Panc1 (cell line): Measurements from ENCODE around the gene GNL1. TPM values are rescaled to one million over a fixed set of nuclear protein-coding genes. Genes with fewer than 3 reads are reported as not detected.
"Not testable (repeated sequence)": the region's sequence is repeated elsewhere in the genome, so short reads cannot be mapped to it uniquely, and the experiment has no call there.

Source experiments
- ATAC-seq: fragments of 200-7000 bp; cut with Tn5 transposase; 2 replicates; pipeline ENCODE4 v1.9.1; 2020; ENCODE audit warnings: mild to moderate bottlenecking, moderate library complexity
- BruUV-seq: library from RNA; stranded (reverse); fragments of 400-500 nt; replicated peaks from 2 replicates; lab custom pipeline; 2021; lab: Mats Ljungman, UMichigan
- CTCF ChIA-PET: fragments of 300-600 bp; sonication (Branson Sonifier 250); formaldehyde crosslinking; loops from one replicate; lab custom pipeline; 2022; ENCODE audit warnings: antibody characterized with exemption; lab: Charles Lee
- POLR2A ChIA-PET: fragments of 300-600 bp; sonication (Branson Sonifier 250); formaldehyde crosslinking; loops from one replicate; lab custom pipeline; 2022; ENCODE audit warnings: antibody characterized with exemption; lab: Charles Lee
- DNase-seq: peaks from one replicate; pipeline ENCODE4 v3.0.0-alpha.2; 2010; ENCODE audit warnings: low read depth, low spot score
- H3K27ac ChIP-seq: 2 replicates; pipeline ENCODE4 v1.5.1; 2011; ENCODE audit warnings: mild to moderate bottlenecking, low read length, inconsistent platforms
- H3K27me3 ChIP-seq: fragments of 200-500 bp; sonication (Bioruptor generic); 2 replicates; pipeline ENCODE4 v1.6.0; 2014; ENCODE audit warnings: low read length, inconsistent platforms; ENCODE audit not compliant: control insufficient read depth, insufficient read depth
- H3K36me3 ChIP-seq: fragments of 200-500 bp; sonication (Bioruptor generic); 2 replicates; pipeline ENCODE4 v1.5.1; 2014; ENCODE audit warnings: inconsistent platforms, mild to moderate bottlenecking, low read length, moderate library complexity; ENCODE audit not compliant: control insufficient read depth, insufficient read depth
- H3K4me1 ChIP-seq: 2 replicates; pipeline ENCODE4 v1.5.1; 2011; ENCODE audit warnings: inconsistent platforms, mild to moderate bottlenecking, low read length, moderate library complexity; ENCODE audit not compliant: control insufficient read depth, insufficient read depth
- H3K4me3 ChIP-seq, 2 experiments: 2 replicates each; pipeline ENCODE4 v1.5.1; 2011 to 2012; ENCODE audit warnings: low read depth in 2 of 2, low read length in 2 of 2, mild to moderate bottlenecking in 2 of 2, inconsistent platforms in 1 of 2, moderate library complexity in 1 of 2
- H3K9me3 ChIP-seq: fragments of 200-500 bp; sonication (Bioruptor generic); 2 replicates; pipeline ENCODE4 v1.5.1; 2014; ENCODE audit warnings: low read depth, mild to moderate bottlenecking, inconsistent platforms, low read length, moderate library complexity; ENCODE audit not compliant: control insufficient read depth, insufficient read depth
- POLR2AphosphoS5 ChIP-seq: IDR thresholded peaks from 2 replicates; pipeline ENCODE4 v1.6.1; 2012; ENCODE audit warnings: mild to moderate bottlenecking, low read depth, low read length, moderate library complexity
- SIN3A ChIP-seq: IDR thresholded peaks from 2 replicates; pipeline ENCODE4 v1.6.1; 2012; ENCODE audit warnings: low read depth, mild to moderate bottlenecking, low read length, moderate library complexity, borderline replicate concordance; ENCODE audit not compliant: insufficient read depth
- TCF7L2 ChIP-seq: IDR thresholded peaks from 2 replicates; pipeline ENCODE4 v1.6.1; 2011; ENCODE audit warnings: mild to moderate bottlenecking, low read depth, low read length, inconsistent platforms
- in situ Hi-C: cut with HindIII; loops from 2 replicates; pipeline ENCODE4 v1.10.0; 2016; ENCODE audit warnings: low sequenced_read_pairs, low pct_unique_long_range_greater_than_20kb
- intact Hi-C: fragments of 100-400 bp; cut with micrococcal nuclease; formaldehyde crosslinking; loops from one replicate; pipeline ENCODE4 v1.10.0; 2022; ENCODE audit not compliant: unreplicated experiment
- total RNA-seq: library from RNA; stranded (reverse); gene quantifications from one replicate; pipeline ENCODE4 v1.2.1, GENCODE V29; 2021; ENCODE audit not compliant: unreplicated experiment
- TF ChIP-seq, protein P1 (sequence below): fragments of 450-650 bp; IDR thresholded peaks from 2 replicates; pipeline ENCODE4 v1.5.1; 2017; ENCODE audit warnings: mild to moderate bottlenecking
- TF ChIP-seq, protein P2 (sequence below), 2 experiments: IDR thresholded peaks; 2 replicates each; pipeline ENCODE4 v1.6.1; 2011 to 2012; ENCODE audit warnings: low read depth in 2 of 2, control low read depth in 1 of 2, low read length in 1 of 2, mild to moderate bottlenecking in 1 of 2, moderate library complexity in 1 of 2; ENCODE audit not compliant: insufficient read depth in 1 of 2

GNL1 gene
- total RNA-seq, 1 experiment from 2014 or later: 90.6 TPM

DNA sequence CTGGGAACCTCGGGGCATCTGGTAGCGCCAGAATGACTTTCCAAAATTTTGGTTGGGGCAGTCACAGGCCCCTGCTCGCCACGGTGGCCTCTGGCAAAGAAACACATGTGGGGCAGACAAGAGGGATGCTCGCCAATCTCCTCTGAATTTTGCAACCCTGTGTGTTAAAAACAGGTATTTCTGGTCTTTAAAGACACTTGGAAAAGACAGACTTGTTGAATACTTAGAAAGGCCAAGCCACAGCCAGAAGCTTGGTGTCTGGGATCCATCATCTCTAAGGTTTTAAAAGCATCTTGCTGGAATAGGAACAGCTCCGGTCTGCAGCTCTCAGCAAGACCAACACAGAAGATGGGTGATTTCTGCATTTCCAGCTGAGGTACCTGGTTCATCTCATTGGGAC lies 35.8 kb downstream of the GNL1 start:
- Histone ChIP-seq H3K27ac (no peak overlapping the region), H3K4me1 (no peaks in the 10 kb centered on the region), H3K4me3 (no peak overlapping the region), H3K9me3 (no peaks in the 10 kb centered on the region), H3K36me3 (no peaks in the 10 kb centered on the region), H3K27me3 (no peaks in the 10 kb centered on the region)
- intact Hi-C loops: no loop called here
- BruUV-seq: no TSS peak
- ATAC-seq: no peak
- DNase-seq: no peak
- TF ChIP-seq, protein P1, sequence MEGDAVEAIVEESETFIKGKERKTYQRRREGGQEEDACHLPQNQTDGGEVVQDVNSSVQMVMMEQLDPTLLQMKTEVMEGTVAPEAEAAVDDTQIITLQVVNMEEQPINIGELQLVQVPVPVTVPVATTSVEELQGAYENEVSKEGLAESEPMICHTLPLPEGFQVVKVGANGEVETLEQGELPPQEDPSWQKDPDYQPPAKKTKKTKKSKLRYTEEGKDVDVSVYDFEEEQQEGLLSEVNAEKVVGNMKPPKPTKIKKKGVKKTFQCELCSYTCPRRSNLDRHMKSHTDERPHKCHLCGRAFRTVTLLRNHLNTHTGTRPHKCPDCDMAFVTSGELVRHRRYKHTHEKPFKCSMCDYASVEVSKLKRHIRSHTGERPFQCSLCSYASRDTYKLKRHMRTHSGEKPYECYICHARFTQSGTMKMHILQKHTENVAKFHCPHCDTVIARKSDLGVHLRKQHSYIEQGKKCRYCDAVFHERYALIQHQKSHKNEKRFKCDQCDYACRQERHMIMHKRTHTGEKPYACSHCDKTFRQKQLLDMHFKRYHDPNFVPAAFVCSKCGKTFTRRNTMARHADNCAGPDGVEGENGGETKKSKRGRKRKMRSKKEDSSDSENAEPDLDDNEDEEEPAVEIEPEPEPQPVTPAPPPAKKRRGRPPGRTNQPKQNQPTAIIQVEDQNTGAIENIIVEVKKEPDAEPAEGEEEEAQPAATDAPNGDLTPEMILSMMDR: no peak
- TF ChIP-seq TCF7L2 (no peak), POLR2AphosphoS5 (no peak), SIN3A (no peak)
- TF ChIP-seq, protein P2, sequence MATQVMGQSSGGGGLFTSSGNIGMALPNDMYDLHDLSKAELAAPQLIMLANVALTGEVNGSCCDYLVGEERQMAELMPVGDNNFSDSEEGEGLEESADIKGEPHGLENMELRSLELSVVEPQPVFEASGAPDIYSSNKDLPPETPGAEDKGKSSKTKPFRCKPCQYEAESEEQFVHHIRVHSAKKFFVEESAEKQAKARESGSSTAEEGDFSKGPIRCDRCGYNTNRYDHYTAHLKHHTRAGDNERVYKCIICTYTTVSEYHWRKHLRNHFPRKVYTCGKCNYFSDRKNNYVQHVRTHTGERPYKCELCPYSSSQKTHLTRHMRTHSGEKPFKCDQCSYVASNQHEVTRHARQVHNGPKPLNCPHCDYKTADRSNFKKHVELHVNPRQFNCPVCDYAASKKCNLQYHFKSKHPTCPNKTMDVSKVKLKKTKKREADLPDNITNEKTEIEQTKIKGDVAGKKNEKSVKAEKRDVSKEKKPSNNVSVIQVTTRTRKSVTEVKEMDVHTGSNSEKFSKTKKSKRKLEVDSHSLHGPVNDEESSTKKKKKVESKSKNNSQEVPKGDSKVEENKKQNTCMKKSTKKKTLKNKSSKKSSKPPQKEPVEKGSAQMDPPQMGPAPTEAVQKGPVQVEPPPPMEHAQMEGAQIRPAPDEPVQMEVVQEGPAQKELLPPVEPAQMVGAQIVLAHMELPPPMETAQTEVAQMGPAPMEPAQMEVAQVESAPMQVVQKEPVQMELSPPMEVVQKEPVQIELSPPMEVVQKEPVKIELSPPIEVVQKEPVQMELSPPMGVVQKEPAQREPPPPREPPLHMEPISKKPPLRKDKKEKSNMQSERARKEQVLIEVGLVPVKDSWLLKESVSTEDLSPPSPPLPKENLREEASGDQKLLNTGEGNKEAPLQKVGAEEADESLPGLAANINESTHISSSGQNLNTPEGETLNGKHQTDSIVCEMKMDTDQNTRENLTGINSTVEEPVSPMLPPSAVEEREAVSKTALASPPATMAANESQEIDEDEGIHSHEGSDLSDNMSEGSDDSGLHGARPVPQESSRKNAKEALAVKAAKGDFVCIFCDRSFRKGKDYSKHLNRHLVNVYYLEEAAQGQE (IDR thresholded peaks at IDR 0.05; ENCODE audit: insufficient read depth in 1 of 2, low read depth in 2 of 2, low read length in 1 of 2): no peak
- in situ Hi-C loops: no loop called here
- ChIA-PET POLR2A (no interaction called here), CTCF (no interaction called here)

DNA sequence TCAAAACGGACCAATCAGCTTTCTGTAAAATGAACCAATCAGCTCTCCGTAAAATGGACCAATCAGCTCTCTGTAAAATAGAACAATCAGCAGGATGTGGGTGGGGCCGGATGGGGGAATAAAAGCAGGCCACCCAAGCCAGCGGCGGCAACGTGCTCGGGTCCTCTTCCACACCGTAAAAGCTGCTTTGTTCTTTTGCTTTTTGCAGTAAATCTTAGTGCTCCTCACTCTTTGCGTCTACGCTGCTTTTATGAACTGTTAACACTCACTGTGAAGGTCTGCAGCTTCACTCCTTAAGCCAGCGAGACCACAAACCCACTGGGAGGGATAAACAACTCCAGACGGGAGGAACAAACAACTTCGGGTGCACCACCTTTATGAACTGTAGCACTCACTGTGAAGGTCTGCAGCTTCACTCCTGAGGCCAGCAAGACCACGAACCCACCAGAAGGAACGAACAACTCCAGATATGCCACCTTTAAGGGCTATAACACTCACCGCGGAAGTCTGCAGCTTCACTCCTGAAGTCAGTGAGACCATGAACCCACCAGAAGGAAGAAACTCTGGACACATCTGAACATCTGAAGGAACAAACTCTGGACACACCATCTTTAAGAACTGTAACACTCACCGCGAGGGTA lies 37.7 kb downstream of the GNL1 start:
- CTCF ChIA-PET: not testable (repeated sequence)

DNA sequence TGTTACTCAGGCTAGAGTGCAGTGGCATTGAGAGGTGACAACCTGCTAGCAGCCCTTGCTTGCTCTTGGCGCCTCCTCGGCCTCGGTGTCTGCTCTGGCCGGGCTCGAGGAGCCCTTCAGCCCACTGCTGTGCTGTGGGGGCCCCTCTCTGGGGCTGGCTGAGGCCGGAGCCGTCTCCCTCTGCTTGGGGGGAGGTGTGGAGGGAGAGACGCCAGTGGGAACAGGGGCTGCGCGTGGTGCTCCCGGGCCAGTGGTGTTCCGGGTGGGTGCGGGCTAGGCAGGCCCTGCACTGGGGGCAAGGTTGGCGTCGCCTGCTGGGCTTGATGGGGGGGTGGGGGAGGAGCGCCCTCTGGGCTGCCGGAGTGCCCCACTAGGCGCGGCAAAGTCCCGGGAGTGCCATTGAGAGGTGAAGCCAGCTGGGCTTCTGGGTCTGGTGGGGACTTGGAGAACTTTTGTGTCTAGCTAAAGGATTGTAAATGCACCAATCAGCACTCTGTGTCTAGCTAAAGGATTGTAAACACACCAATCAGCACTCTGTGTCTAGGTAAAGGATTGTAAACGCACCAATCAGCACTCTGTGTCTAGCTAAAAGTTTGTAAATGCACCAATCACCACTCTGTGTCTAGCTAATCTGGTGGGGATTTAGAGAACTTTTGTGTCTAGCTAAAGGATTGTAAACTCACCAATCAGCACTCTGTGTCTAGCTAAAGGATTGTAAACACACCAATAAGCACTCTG lies 38.4 kb downstream of the GNL1 start:
- H3K4me3 ChIP-seq, H3K27ac ChIP-seq, DNase-seq, H3K9me3 ChIP-seq, in situ Hi-C loops, POLR2A ChIA-PET, ATAC-seq, intact Hi-C loops, H3K36me3 ChIP-seq, H3K27me3 ChIP-seq, H3K4me1 ChIP-seq, BruUV-seq: not testable (repeated sequence)
- CTCF ChIA-PET: interaction anchor here (2.3 kb wide), 1 partner anchor 14 kb away, joined by 10 read pairs; no protein-coding TSS in a partner anchor

More for the DNA sequence above, 37.7 kb downstream of the GNL1 start:
- H3K4me1 ChIP-seq, H3K4me3 ChIP-seq, H3K27ac ChIP-seq, in situ Hi-C loops, BruUV-seq, intact Hi-C loops, ATAC-seq, POLR2A ChIA-PET, H3K27me3 ChIP-seq, H3K36me3 ChIP-seq, DNase-seq, H3K9me3 ChIP-seq: not testable (repeated sequence)

DNA sequence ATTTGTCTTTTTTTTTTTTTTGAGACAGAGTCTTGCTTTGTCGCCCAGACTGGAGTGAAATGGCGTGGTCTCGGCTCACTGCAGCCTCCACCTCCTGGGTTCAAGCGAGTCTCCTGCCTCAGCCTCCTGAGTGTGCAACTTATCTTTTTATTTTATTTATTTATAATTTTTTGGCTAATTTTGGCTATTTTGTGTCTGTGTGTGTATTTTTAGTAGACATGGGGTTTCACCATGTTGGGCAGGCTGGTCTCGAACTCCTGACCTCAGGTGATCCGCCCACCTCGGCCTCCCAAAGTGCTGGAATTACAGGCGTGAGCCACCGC lies 39.6 kb downstream of the GNL1 start:
- in situ Hi-C loops, intact Hi-C loops: not testable (repeated sequence)

More for the DNA sequence above, 39.6 kb downstream of the GNL1 start:
- H3K27ac ChIP-seq: peak overlapping the region; percentile 89
- H3K36me3 ChIP-seq, DNase-seq, ATAC-seq, H3K27me3 ChIP-seq, H3K4me1 ChIP-seq, H3K9me3 ChIP-seq, BruUV-seq: not testable (repeated sequence)
- ChIA-PET CTCF (interaction anchor here (0.7 to 2.3 kb wide), 4 partner anchors 15 to 93 kb away, joined by 3 to 10 read pairs (median 6); no protein-coding TSS in a partner anchor), POLR2A (interaction anchor here (0.7 to 1.1 kb wide), 2 partner anchors 13 to 204 kb away, joined by 3 to 5 read pairs; no protein-coding TSS in a partner anchor)
- peak overlapping the region; percentile 62 to 67 for H3K4me3 ChIP-seq
